CMK (cell line): ENCODE data around the gene FAHD2A.
"Not testable (repeated sequence)": the region's sequence is repeated elsewhere in the genome, so short reads cannot be mapped to it uniquely, and the experiment has no call there.

Experiments
- DNase-seq: peaks from one replicate; pipeline ENCODE4 v3.0.0-alpha.2; 2010; ENCODE audit warnings: low read depth

The FAHD2A gene

GRCh38 chr2:95390881-95391321 is 11.6 kb upstream of the FAHD2A start:
- no peak for DNase-seq

- no peak for DNase-seq
Observed at GRCh38 chr2:95391641-95392310, 10.7 kb upstream of the FAHD2A start.

DNA sequence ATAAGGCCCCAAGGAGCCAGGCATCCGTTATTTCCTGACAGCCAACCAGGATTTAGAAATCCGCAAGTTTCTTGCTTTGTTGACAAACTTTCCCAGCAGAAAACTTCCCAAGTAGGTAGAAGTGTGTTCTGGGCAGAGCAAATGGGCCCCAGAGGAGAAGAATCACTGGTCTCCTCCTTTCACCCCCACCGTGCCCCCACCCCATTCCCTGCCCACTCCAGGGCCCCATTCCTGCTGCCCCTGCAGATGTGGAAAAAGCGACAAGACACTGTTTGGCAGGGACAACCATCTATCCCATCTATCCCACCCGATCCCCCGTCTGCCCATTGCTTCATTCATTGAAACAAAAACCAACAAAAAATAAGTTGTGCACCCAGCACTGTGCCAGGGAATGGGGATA is 10.2 kb upstream of the FAHD2A start:
- DNase-seq: no peak

DNA sequence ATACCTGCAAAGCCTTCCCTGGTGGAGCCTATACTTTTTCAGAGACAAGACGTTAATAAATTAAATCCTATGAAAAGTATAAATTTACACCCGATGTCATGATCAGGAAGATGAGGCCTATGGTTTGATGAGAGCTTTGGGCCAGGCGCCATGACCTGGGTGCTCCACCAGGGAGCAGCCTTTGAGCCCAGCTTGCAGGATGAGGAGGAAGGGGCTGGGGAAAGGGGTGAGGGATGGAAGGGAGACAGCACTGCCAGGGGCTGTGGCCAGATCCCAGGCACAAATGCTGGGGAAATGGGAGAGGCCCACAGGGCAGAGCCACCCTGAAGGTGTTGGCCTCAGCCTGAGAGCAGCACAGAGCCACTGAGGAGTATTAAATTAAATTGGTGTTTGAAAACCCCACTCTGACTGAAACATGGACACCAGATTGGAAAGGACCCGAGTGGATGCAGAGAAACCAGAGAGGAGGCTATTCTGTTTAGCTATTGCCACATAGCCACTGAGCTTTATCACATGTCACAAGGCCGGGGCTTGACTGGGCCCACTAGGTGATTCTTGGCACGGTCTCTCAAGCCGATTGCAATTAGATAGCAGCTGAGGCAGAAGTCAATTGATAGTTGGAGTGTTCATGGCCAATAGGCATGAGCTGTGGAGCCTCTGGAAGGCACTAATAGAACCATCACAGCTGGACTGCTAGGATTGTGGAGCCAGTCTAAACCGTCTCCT is 9.6 kb upstream of the FAHD2A start:
- DNase-seq: no peak

DNA sequence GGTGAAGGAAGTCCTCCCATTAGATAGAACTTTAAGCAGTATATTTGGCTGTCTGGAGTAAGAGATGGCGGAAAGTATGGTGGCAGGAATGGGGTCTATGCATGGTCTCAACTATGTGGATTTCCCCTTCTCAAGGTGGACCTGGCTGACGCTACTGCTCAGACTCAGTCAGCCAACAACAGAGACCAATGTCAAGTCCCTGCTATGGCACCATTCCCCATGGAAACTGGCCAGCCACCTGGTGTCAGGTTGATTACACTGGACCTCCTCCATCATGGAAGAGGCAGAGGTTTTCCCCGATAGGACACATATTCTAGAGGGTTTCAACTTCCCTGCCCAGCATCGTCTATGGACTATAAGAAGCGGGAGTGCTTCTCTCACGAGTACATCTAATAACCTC is 8.6 kb upstream of the FAHD2A start:
- DNase-seq: no peak

GRCh38 chr2:95399061-95399460 is 3.4 kb upstream of the FAHD2A start:
- no peak for DNase-seq

DNA sequence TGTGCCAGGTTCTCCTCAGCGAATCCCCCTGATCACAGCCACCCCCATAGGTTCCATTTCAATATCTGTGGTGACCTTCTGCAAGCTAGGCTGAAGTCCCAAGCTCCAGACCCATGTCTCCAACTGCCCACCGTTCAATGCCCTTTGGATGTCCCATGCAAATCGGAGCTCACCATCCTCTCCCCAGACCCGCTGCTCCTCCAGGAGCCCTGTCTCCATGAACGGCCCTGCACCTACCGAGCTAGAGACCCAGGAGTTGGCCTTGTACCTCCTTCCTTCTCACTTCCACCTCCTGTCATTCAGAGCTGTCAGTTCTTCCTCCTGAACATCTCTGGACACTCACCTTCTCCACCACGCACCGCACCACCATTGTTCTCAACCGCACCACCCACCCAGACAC is 1.0 kb upstream of the FAHD2A start:
- no peak for DNase-seq

DNA sequence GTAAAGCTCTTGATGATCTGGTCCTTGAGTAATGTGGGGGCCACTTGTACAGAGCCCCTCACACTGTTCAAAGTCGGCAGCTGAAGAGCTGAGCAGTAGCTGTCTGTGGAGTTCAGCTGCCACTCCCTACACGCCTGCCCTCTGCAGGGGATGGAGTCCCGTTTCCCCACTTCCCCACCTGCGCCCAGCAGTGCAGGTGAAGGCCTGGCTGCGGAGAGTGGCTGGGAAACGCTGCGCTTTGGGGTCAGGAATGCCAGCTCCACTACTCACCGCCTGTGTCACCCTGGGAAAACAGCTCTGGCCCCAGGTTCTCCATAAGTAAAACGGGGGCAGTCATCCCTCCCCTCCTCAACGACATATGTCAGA is 521 bp upstream of the FAHD2A start:
- not testable (repeated sequence) for DNase-seq

- not testable (repeated sequence) for DNase-seq
Observed at GRCh38 chr2:95403204-95403721, 755 bp downstream of the FAHD2A start.

DNA sequence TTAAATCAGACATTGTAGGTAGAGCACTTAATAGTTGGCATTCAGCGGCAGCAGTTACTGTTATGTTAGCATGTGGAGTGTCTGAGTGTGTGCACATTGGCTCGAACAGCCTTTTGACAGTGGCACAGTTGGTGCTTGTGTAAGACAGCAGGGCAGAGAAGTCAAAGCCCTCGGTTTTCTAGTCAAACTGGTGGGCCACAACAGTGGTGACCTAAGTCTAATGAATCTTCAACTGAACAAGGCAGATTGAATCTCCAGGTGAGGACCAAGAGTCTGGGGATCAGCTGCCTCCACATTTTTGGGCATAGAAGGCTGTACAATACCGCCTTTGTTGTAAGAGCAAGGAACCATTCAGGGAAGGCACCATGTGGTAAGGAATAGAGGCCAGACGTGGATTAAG is 1.3 kb downstream of the FAHD2A start:
- not testable (repeated sequence) for DNase-seq

DNA sequence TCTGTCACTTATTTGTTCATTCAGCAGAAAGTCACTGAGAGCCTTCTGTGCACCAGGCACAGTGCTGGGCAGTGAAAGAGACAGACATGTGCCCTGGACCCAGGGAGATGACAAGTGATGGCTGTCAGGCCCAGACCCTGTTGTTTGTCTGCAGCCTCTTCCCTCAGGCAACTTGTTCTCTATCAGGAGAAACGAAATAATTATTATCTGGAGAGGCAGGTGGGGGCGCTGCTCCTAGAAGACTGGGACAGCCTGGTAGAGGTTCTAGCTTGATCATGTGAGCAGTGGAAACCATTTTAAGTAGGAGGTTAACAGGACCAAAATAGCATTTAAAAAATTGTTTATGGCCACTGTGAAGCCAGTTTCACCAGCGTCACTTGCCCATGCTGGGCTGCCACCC is 2.2 kb downstream of the FAHD2A start:
- DNase-seq: not testable (repeated sequence)

GRCh38 chr2:95411239-95411638 is 8.7 kb downstream of the FAHD2A start:
- DNase-seq: not testable (repeated sequence)

- not testable (repeated sequence) for DNase-seq
Observed at GRCh38 chr2:95414015-95414594, 11.6 kb downstream of the FAHD2A start.

- not testable (repeated sequence) for DNase-seq
Observed at GRCh38 chr2:95415138-95415537, 12.6 kb downstream of the FAHD2A start.

GRCh38 chr2:95415561-95415960 is 13.1 kb downstream of the FAHD2A start:
- DNase-seq: not testable (repeated sequence)

DNA sequence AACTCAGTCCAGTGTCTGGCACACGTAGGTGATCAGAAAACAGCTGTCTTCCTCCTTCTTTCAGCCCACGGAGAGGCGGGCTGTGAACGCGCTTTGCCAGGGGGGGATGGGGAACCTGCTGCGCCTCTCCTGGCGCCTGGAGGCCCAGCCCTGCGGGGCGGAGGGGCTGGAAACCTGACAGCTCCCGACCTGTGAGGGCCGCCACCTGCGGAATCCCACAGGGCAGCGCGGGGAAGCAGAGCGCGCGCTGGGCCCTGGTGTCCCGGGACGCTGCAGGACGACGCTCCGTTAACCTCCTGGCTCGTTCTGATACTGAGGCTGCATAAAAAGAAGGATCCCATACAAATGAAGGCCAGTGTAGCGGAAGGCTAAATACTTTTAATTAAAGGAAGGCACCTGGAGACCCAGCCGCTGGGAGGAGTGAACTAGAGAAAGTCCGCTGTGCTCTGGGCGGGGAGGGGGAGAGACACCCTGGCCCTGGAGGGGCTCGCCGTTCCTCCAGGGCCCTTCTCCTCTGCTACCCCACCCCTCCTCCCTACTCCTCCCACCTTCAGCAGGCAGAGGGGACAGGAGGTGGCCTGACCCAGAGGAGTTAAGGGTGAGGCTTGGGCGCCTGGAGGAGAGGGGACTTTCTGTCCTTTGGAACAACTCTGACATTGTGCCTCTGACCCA is 24.8 kb downstream of the FAHD2A start:
- DNase-seq: not testable (repeated sequence)

- DNase-seq: not testable (repeated sequence)
Observed at GRCh38 chr2:95429748-95430467, 27.4 kb downstream of the FAHD2A start.

GRCh38 chr2:95433373-95433772 is 30.9 kb downstream of the FAHD2A start:
- not testable (repeated sequence) for DNase-seq

DNA sequence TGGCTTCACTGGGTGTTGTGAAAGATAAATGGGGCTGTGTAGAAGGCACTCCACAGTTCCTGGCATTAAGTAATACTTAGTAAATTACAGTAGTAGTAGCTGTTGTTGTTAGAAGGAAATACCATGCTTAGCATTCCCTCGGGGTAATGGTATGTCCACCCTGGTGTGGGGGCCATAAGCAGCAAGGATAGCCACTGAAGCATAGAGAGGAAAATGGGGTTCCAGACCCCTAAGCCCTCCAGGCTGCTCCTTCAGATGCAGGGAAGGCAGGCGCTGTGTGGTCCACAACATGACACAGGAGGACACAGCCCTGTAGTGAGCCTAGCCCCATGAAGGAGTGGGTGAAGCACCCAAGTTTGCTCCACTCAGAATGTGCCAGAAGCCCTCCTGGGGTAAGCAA is 31.5 kb downstream of the FAHD2A start:
- DNase-seq: not testable (repeated sequence)

DNA sequence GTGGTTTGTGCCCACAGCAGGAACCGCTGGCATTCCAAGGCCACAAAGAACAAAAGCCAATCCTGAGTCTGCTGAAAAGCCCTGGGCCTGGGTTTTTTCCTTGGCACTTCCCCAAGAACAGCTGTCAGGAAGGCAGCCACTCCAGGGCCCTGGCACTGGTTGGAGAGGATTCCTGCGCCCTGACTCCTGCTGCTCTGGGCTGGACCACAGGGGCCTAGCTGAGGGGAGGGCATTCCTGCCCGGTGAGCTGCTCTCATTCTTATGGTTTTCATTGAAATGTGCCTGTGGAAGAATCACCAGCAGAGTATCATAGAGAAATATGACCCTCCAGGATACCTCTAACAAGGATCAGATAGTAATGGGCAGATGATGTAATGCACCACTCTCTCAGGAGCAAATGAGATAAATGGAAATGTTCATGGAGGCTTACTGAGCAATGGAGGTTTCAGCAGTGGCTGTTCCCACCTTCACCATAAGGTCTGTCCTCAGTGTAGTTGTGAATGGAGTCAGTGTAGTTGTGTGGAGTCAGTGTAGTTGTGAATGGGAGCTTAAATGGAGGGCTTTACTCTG is 32.1 kb downstream of the FAHD2A start:
- not testable (repeated sequence) for DNase-seq

- not testable (repeated sequence) for DNase-seq
Observed at GRCh38 chr2:95435162-95435871, 32.8 kb downstream of the FAHD2A start.
